Left colon (tissue), 2 donors: Measurements from ENCODE around the gene NRXN3. TPM values are rescaled to one million over a fixed set of nuclear protein-coding genes. Genes with fewer than 3 reads are reported as not detected.

Experiments used
- ATAC-seq: fragments of 200-7000 bp; cut with Tn5 transposase; one replicate; pipeline ENCODE4 v1.9.1; 2020; ENCODE audit warnings: mild to moderate bottlenecking, moderate library complexity
- DNase-seq, 2 donors: peaks; one replicate each; pipeline ENCODE4 v3.0.0-alpha.2; 2020
- intact Hi-C, 2 donors: fragments of 100-400 bp; cut with DNase I in 1 of 2; cut with micrococcal nuclease in 1 of 2; formaldehyde crosslinking; loops; one replicate each; pipeline versions ENCODE4 v1.11.2 to v1.14.0; 2022; cut with DNase I, micrococcal nuclease
- total RNA-seq, 2 donors: library from RNA; stranded (reverse); fragmentation: NEBNext Ultra II Directional; extraction: Animal tissue kit (Norgen Biotek cat#: 25700); gene quantifications; one replicate each; pipeline ENCODE4 v1.2.1, GENCODE V29; 2021
- donor health status: DM: no; HTN: no; CAD: no.
- donor health status: DM: yes; HTN: yes; CAD: no.

NRXN3 gene
- total RNA-seq, 2 donors from 2014 or later = 1.8 to 5.6 TPM

DNA sequence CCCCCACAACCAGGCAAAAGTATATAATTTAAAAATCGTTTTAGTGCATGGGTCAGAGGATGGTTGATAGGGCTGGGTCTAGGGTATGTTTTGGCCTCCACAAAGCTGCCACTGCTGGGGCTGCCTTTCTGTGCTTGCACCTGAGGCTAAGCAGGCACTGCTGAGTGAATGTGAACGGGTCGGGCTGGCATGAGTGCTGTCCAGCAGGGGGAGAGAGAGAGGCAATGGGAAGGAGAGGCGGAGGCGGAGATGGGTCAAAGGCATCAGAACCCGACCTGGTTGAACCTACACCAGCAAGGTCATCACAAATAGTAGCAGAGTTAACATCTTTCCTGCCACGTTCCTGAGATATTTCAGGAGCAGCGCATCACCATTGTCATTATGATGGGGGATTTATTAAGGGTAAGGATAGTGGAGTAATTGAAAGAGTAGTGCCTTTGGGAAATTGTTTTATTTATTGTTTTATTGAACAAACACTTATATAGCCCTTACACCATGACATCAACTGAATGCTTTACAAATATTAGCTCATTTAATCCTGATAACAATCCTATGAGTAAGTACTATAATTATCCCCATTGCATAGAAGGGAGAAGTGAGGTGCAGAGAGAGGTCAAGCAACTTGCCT lies 5.8 kb upstream of the NRXN3 start:
- ATAC-seq (peak; percentile 67), DNase-seq (peak in 1 of 2 donors; percentile 48)
- intact Hi-C loops = no loop called here

DNA sequence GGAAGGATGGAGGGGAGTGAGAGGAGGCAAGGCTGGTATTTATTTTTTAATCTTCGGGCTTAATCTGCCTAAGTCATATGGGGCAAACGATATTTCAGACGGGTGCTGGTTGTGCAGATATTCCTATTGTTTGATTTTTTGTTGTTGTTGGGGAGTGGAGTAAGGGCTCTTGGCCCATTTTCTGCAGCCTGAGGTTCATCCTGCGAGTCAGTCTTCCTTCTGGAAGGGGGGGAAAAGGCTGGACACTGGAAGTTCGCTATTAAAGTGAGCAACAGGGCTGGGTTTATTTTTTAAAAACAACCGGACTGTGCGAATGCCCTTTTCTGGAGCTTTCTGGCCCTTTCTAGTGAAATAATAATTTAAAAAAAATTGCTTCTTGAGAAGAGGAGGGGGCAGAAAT lies 2.3 kb downstream of the NRXN3 start:
- no peak for ATAC-seq
- intact Hi-C loops = no loop called here
- no peak for DNase-seq

DNA sequence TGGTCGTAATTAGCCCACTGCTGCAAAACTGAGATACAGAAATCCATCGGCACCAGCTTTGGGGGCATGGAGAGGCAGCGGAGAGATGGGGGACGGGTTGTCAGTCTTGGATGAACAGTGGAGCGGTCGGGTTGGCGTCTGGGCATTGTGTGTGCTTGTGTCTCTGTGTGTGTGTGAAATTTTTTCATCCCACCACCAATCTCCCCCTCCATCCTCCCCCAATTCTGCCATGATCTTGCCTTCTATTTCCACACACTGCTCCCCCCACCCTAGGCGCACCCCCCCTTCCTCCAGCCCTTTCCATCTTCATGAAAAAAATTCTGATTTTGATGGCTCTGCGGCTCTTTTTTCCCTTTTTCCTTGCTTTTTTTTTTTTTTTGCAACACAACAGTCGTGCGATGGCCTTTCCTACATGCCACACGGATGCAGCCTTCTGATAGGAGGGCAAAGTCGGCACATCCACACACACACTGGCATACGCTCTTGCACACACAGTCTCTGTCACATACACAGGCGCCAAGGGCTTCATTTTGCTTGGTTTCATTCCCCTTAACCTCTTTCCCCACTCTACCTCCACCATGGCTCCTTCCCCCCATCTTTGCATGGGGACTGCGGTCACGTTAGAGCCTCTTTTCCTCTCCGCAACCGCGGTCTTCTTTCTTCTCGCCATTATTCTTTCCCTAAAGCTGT lies 3.3 kb downstream of the NRXN3 start:
- DNase-seq (no peak), ATAC-seq (no peak)
- intact Hi-C loops = no loop called here

DNA sequence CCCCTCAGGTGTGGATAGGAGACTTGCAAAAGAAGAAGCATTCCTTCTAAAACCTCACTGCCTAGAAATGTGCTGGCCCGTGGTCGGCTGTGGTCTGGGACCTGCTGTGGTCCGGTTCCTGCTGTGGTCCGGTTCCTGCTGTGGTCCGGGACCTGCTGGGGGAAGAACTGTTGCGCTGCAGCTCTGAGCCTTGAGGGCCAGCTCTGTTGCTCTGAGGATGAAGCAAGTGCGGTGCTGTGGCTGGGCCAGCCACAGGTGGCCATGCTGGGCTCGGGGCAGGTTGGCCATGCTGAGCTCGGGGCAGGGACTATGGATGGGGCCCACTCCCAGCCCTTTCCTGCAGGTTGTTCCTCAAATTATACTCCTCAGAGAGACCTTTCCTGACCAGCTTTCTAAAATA lies 5.2 kb downstream of the NRXN3 start:
- intact Hi-C loops = no loop called here
- ATAC-seq (no peak), DNase-seq (no peak)

DNA sequence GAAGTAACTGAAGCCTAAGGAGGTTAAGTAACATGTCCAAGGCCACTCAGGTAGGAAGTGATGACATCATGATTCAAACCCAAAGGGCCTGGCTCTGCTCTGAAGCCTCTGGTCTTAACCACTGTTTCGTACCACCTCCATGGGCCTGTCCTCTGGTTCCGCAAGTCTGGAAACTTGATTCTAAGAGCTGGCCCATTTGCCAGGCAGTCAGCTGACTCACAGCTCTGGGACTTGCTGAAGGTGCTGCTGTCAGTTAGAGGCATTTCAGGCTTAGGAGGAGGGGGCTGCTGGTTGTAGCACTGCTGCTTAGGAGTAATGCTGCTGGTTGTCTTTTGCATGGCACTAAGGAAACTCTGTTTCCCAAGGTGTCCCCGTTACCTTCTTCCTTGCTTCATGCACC lies 7.9 kb downstream of the NRXN3 start:
- intact Hi-C loops = no loop called here
- ATAC-seq (no peak), DNase-seq (no peak)

DNA sequence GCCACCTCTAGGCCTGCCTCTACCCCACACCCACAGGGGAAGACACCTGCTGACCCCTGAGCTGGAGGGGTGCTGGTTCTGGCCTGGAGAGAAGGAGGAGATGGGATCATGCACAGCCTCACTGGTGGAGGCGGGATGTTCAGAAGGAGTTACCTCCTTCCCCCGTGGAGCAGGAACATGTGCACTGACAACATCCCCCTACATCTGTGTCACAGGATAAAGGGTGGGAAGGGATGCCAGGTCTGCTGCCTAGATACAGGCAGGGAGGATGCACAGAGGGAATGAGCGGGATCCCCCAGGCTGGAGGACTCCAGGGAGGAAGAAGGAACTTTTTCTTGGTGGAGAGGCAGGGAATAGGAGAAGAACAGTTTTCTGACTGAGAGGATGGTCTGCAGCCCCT lies 8.8 kb downstream of the NRXN3 start:
- DNase-seq (no peak), ATAC-seq (no peak)
- intact Hi-C loops = no loop called here

DNA sequence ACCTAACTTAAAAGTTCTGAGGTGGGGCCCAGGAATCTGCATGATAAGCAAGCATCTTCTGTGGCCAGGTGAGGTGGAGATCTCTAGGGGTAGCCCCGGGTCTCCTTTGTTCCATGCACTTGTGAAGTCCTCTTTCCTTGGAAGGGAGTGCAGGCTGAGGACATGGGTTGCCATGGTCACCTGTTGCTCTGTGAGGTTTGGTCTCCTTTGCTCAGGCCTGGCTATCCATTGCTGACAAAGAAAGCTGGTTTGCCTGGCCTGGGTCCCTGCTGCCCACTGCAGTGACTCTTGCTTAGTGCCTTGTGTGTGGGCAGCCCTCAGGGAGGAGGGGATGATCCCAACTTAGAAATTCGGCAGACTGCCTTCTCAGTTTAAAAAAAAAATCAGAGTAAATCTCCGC lies 11.1 kb downstream of the NRXN3 start:
- ATAC-seq = no peak

DNA sequence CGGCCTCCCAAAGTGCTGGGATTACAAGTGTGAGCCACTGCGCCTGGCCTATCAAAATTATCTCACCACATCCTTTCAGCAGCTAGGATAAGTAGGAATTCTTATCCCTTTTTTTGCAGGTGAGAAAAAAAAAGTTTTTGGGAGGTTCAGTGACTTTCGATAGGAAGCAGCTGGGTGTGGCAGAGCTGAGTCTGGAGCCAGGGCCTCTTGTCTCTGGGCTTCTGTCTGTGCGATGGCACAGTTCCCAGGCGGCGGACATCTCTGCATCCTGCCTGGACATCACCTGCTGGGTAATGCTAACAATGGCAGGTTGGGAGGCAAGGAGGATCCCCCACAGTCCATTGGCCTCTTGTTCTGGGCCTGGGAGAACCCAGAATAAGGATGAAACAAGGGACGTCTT lies 12.5 kb downstream of the NRXN3 start:
- DNase-seq = no peak
- no peak for ATAC-seq
- intact Hi-C loops = no loop called here

More for the DNA sequence above, 11.1 kb downstream of the NRXN3 start:
- DNase-seq = no peak
- intact Hi-C loops = no loop called here

DNA sequence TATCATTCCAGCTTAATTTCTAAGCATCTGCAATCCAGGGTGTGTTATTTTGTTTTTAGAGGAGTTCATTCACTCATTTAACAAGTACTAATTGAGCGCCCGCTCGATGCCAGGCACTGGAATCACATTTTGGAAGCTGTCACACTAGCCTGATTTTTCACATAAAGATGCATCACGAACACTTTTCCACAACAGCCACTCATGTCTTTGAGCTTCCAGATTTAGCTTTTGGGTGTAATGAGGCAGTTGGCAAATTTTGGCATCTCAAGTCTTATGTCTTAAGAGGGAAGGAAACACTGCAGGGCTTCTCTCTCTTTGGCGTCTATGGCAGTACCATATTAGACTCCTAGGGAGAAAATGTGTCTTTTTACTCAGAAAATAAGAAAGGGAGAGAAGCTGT lies 14.0 kb downstream of the NRXN3 start:
- intact Hi-C loops = no loop called here
- no peak for DNase-seq
- no peak for ATAC-seq

DNA sequence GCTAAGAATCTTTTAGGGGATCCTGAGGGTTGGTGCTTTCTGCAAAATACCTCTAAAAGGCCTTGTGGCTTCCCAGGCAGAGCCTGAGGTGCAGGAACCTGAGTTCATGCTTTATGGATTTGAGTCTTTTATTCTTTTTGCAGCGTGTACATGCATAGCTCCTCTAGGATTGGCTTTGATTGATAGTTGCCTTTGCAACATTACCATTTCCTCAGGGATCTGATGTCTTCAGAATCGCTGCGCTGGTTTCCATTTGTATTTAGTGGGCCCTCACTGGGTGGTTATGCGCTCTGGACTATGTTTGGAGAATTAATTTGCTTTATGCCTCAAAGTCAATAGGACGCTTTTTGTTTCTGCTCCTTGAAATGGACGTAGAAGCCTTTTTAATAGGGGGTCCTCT lies 16.1 kb downstream of the NRXN3 start:
- intact Hi-C loops = no loop called here
- ATAC-seq = no peak

DNA sequence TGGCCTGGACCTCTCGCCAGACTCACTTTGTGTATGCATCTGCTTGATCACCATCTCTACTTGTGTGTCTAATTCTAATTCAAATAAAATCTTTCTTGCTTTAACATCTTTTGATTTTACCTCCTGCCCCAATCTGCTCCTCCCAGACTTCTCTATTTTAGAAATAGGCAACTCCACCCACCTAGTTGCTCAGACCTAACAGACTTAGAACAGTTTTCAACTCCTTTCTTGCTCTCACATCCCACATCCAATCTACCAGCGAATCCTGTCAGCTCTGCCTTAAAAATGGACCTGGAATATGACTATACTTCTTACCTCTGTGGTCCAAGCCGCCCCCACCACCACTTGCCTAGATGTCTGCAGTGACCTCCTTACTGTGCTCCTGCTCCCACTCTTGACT lies 18.7 kb downstream of the NRXN3 start:
- intact Hi-C loops = no loop called here
- no peak for ATAC-seq
- DNase-seq = no peak

More for the DNA sequence above, 16.1 kb downstream of the NRXN3 start:
- no peak for DNase-seq

DNA sequence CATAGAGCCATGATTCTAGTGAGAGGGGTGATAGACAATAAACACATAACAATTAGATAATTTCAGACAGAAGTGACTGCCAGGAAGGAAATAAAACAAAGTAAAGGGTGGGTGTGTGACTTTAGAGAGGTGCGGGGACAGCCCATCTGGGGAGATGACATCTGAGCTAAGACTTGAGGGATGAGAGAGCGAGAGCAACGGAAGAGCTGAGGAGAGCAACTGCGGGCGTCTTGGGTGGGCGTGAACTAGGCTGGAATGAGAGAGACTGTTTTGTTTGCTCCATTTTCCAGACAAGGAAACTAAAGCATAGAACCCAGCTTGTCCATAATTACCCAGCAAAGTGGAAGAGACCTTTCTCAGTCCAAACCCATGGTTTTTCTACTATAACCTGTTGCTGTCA lies 25.3 kb downstream of the NRXN3 start:
- intact Hi-C loops = no loop called here
- ATAC-seq = no peak
- no peak for DNase-seq

DNA sequence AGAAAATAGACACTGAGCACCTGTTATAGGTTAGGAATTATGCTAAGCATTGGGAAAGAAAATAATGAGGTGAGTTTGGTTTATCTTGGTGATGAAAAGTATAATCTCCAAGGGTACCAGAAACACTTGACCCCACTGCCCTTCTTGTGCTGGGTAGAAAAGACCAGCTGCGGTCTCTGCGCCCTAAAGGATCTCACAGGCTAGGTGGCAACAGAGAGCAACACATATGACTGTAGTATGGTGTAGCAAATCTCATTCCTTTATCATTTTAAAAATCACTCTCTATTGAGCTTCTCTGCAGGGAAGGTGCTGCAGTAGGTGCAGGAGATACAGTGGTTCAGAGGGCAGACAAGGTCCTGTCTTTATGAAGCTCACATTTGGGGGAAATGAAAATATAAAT lies 26.1 kb downstream of the NRXN3 start:
- DNase-seq = no peak

DNA sequence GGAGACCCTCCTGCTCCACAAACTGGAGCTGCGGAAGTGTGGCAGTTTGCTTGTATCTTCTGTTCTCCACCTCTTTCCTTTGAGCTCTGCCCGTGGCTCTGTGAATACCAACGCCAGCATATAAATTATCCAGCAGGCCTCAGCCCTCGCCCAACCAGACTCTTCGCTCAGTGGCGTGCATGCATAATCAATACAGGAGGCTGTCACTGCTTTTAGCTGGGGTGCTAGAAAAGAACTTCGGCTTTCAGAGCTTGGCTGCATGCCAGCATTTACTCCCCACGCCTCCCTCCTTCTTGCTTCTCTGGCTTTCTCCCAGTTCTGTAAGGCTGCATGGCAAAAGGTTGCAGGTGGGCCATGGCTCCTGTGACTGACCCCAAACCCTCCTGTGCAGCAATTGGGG lies 26.9 kb downstream of the NRXN3 start:
- intact Hi-C loops = no loop called here
- no peak for ATAC-seq
- DNase-seq = no peak

More for the DNA sequence above, 26.1 kb downstream of the NRXN3 start:
- intact Hi-C loops = no loop called here
- ATAC-seq = no peak

DNA sequence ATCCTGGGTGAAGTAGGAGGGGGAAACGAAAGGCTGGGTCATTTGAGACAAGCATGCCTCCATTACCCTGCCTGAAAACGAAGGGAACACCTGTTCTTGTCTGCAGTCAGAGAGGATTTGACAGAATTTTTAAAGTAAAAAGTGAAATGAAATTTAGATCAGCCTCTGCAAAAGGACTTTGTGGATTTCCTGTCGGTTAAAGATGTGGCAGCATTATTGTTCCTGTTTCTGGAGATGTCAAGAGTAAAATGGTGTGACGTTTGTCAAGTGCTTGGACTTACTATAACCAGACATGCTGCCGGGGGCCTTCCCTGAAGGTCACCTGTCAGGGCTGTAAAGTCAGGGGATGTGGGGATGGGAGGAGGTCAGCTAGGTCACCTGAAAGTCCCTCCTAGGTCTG lies 32.0 kb downstream of the NRXN3 start:
- intact Hi-C loops = no loop called here
- DNase-seq (no peak), ATAC-seq (no peak)

DNA sequence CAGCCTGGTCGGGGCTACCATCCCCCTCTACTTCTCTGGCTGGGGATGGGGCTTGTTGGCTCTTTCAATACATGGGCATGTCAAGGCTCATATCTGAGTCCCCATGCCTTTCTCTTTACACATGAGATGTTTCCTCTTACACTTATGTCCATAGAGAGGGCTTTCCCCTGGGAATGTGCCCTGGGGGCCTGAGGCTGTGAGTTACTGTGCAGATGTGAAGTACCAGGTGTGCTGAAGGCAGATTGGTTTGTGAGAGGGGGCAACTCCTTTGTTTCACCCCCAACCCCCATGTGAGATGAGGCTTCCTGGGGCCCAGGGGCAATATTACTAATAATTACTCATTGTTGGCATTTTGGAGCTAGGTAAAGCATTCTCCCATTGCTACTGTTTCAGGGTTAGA lies 32.8 kb downstream of the NRXN3 start:
- ATAC-seq (no peak), DNase-seq (no peak)
- intact Hi-C loops = no loop called here

DNA sequence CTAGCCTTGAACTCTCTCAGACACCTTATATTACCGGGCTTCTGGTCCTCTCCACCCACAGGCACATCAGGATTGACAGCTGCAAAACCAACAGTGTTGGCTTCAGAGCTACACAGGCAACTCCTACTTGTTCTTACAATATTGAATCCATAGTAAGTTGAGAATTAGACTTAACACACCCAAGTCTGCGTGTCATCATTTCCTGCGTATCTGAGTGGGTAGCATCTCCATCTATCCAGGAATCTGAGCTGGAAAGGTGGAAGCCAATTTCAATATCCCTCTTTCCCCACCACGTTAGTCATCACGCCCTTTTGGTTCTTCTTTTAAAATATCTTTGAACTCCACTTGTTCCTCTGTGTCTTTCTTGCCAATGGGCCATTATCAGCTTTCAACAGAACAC lies 37.2 kb downstream of the NRXN3 start:
- DNase-seq (no peak), ATAC-seq (no peak)
- intact Hi-C loops = no loop called here

DNA sequence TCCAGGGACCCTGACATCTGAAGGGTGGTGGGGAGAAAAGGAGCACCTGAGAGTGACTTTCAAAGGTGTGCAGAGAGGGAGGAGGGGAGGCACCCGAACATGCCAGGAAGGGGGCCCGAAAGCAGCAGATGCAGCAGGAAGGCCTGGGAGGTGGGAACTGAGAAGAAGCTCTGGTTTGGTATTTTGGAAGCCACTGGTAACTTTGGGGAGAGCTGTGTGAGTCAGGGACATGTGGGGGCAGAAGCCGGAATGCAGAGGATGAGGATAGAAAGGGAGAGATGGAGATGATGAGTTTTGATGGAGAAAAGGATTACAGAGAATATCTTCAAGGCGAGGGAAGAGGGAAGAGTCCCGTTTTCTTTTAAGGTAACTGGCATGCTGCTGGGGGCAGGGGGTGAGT lies 50.1 kb downstream of the NRXN3 start:
- DNase-seq (no peak), ATAC-seq (no peak)
- intact Hi-C loops = no loop called here

DNA sequence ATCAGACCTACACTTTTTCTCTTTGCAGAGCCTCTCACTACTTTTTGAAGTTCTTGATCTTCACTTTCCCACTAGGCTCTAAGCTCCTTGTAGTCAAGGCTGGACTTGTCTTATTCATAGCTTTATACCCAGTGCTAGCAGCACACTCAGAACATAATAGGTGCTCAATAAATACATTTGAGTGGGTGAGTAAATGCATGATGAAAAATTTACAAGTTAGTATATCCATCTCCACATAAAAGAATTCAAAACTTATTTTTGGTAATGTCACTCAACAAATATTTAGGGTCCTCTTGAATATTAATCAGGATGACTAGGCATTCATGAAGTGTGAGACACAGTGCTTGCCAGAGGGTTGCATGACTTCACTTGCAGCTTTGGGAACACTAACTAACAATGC lies 52.6 kb downstream of the NRXN3 start:
- DNase-seq (no peak), ATAC-seq (no peak)
- intact Hi-C loops = no loop called here

DNA sequence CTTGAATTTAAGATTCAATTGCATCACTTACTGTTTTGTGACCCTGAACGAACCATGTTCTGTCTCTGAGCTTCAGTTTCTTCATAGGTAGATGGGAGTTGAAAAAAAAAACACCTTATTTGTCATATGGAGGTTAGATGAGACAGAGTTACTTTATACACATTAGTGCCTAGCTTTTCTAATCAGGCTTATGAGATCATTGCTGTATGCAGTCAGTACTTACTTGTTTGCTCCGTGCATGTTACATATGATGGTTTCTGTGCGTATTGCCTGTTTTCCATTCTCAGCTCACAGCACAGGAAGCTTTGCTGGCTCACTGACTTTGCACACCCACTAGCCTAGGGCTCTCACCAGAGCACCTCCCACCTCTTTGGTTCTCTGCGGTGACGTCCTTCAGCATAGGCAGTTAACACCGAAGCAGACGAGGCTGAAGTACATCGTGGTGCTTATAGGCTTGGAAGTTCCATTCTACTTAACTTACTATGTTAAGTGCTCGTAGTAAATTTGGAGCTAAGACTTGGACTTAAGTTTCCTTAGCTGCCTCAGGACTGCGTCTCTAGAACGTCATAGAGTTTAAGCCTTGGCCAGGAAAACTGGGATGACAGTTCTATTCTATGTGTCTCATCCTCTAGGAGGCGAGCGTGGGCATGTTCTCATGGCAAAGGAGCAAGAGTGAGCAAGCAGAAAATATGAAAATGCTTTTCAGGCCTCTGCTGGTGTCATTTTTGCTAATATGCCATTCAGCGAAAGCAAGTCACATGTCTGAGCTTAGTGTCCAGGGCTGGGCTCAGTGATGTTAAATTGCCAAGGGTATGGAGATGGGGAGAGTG lies 57.3 kb downstream of the NRXN3 start:
- DNase-seq (no peak), ATAC-seq (no peak)
- intact Hi-C loops = no loop called here
